Liver (tissue), 9 donors: Measurements from ENCODE around the gene CCDC68. TPM values are rescaled to one million over a fixed set of nuclear protein-coding genes. Genes with fewer than 3 reads are reported as not detected.

ENCODE experiments used
- DNase-seq: peaks from one replicate; pipeline ENCODE4 v3.0.0-alpha.2; 2017; ENCODE audit warnings: low spot score
- H3K27ac ChIP-seq, 2 donors: one replicate each; pipeline ENCODE4 v1.7.0; 2013; ENCODE audit warnings: inconsistent platforms in 2 of 2, low read length in 2 of 2, control low read depth in 1 of 2, low read depth in 1 of 2, mild to moderate bottlenecking in 1 of 2
- H3K27me3 ChIP-seq, 4 donors: one replicate each; pipeline versions ENCODE4 v1.6.1 to v1.7.0; 2013; ENCODE audit warnings: low read length in 3 of 4, inconsistent platforms in 1 of 4, mild to moderate bottlenecking in 1 of 4, moderate library complexity in 1 of 4; ENCODE audit not compliant: control insufficient read depth in 4 of 4, insufficient read depth in 4 of 4
- H3K36me3 ChIP-seq, 4 donors: one replicate each; pipeline versions ENCODE4 v1.6.1 to v1.7.0; 2013; ENCODE audit warnings: low read length in 3 of 4, mild to moderate bottlenecking in 3 of 4, low read depth in 1 of 4, moderate library complexity in 1 of 4; ENCODE audit not compliant: control insufficient read depth in 4 of 4, insufficient read depth in 3 of 4
- H3K4me1 ChIP-seq, 4 donors: one replicate each; pipeline versions ENCODE4 v1.6.1 to v1.7.0; 2013; ENCODE audit warnings: low read length in 3 of 4, mild to moderate bottlenecking in 3 of 4, moderate library complexity in 1 of 4; ENCODE audit not compliant: control insufficient read depth in 4 of 4, insufficient read depth in 4 of 4
- H3K4me3 ChIP-seq, 3 donors: one replicate each; pipeline versions ENCODE4 v1.6.1 to v1.7.0; 2013; ENCODE audit warnings: low read length in 3 of 3, control low read depth in 1 of 3, low read depth in 1 of 3, mild to moderate bottlenecking in 1 of 3
- H3K9ac ChIP-seq, 2 donors: one replicate each; pipeline ENCODE4 v1.7.0; 2013; ENCODE audit warnings: low read length in 2 of 2, mild to moderate bottlenecking in 2 of 2, moderate library complexity in 2 of 2, control low read depth in 1 of 2, low read depth in 1 of 2
- H3K9me3 ChIP-seq, 4 donors: one replicate each; pipeline versions ENCODE4 v1.6.1 to v1.7.0; 2013; ENCODE audit warnings: low read length in 3 of 4; ENCODE audit not compliant: control insufficient read depth in 4 of 4
- ATF3 ChIP-seq: IDR thresholded peaks from 2 replicates; pipeline ENCODE4 v1.6.1; 2016; ENCODE audit warnings: antibody characterized with exemption
- CTCF ChIP-seq: fragments of 150-350 bp; IDR thresholded peaks from 2 replicates; pipeline ENCODE4 v1.5.1; 2017; ENCODE audit warnings: improper control_type of control experiment, low read depth, low read length; ENCODE audit not compliant: missing input control
- EGR1 ChIP-seq, 2 donors: IDR thresholded peaks; 2 replicates each; pipeline ENCODE4 v1.6.1; 2016 to 2018; ENCODE audit warnings: antibody characterized with exemption in 2 of 2, low read depth in 2 of 2
- FOXA1 ChIP-seq: IDR thresholded peaks from 2 replicates; pipeline ENCODE4 v1.6.1; 2016; ENCODE audit warnings: antibody characterized with exemption
- FOXA2 ChIP-seq: IDR thresholded peaks from 2 replicates; pipeline ENCODE4 v1.6.1; 2016; ENCODE audit warnings: antibody characterized with exemption
- GABPA ChIP-seq, 2 donors: IDR thresholded peaks in 1 of 2; conservative IDR thresholded peaks in 1 of 2; 2 replicates each; pipeline ENCODE4 v1.6.1; 2016; ENCODE audit warnings: antibody characterized with exemption in 2 of 2, mild to moderate bottlenecking in 1 of 2, moderate library complexity in 1 of 2
- HNF4A ChIP-seq, 2 donors: conservative IDR thresholded peaks; 2 replicates each; pipeline ENCODE4 v1.6.1; 2016; ENCODE audit warnings: antibody characterized with exemption in 2 of 2, mild to moderate bottlenecking in 2 of 2
- HNF4G ChIP-seq: IDR thresholded peaks from 2 replicates; pipeline ENCODE4 v1.6.1; 2016; ENCODE audit warnings: antibody characterized with exemption
- JUND ChIP-seq, 2 donors: IDR thresholded peaks; 2 replicates each; pipeline ENCODE4 v1.6.1; 2016; ENCODE audit warnings: antibody characterized with exemption in 2 of 2
- MAX ChIP-seq: IDR thresholded peaks from 2 replicates; pipeline ENCODE4 v1.6.1; 2016; ENCODE audit warnings: antibody characterized with exemption
- NR2F2 ChIP-seq: IDR thresholded peaks from 2 replicates; pipeline ENCODE4 v1.6.1; 2016; ENCODE audit warnings: antibody characterized with exemption
- RAD21 ChIP-seq, 2 donors: IDR thresholded peaks; 2 replicates each; pipeline ENCODE4 v1.6.1; 2016; ENCODE audit warnings: antibody characterized with exemption in 2 of 2, mild to moderate bottlenecking in 2 of 2
- REST ChIP-seq: IDR thresholded peaks from 2 replicates; pipeline ENCODE4 v1.6.1; 2016; ENCODE audit warnings: antibody characterized with exemption, mild to moderate bottlenecking
- RXRA ChIP-seq, 2 donors: IDR thresholded peaks; 2 replicates each; pipeline ENCODE4 v1.6.1; 2017 to 2018; ENCODE audit warnings: antibody characterized with exemption in 2 of 2, mild to moderate bottlenecking in 1 of 2
- SP1 ChIP-seq: IDR thresholded peaks from 2 replicates; pipeline ENCODE4 v1.6.1; 2018; ENCODE audit warnings: antibody characterized with exemption, mild to moderate bottlenecking
- TAF1 ChIP-seq: conservative IDR thresholded peaks from 2 replicates; pipeline ENCODE4 v1.6.1; 2016; ENCODE audit warnings: antibody characterized with exemption, mild to moderate bottlenecking
- YY1 ChIP-seq: IDR thresholded peaks from 2 replicates; pipeline ENCODE4 v1.6.1; 2016; ENCODE audit warnings: antibody characterized with exemption, mild to moderate bottlenecking
- ZBTB33 ChIP-seq: IDR thresholded peaks from 2 replicates; pipeline ENCODE4 v1.6.1; 2016; ENCODE audit warnings: antibody characterized with exemption
- WGBS: extraction: QIAGEN DNeasy Blood & Tissue Kit; methylation state at CpG from one replicate; pipeline ENCODE4 v1.1.7; 2013; 5-methylcytosine and 5-hydroxymethylcytosine counted together
- polyA plus RNA-seq, 2 donors: library from polyadenylated mRNA; stranded (reverse) in 1 of 2; unstranded in 1 of 2; fragments of 200-250 nt in 1 of 2; fragments of >200 nt in 1 of 2; fragmentation: Nextera tagmentation in 1 of 2; extraction: Ambion mirVana in 1 of 2; gene quantifications; one replicate each; pipeline versions ENCODE4 v1.2.1 to v1.2.3, GENCODE V29; 2013 to 2015
- total RNA-seq, 2 donors: library from RNA; depleted of rRNA; stranded (reverse); fragments of >200 nt; gene quantifications; one replicate each; pipeline ENCODE4 v1.2.3, GENCODE V29; 2014
- donor health status: healthy.
- donor health status: healthy.
- donor health status: healthy.
- donor health status: healthy.
- donor health status: healthy.

The CCDC68 gene
- total and polyA plus RNA-seq, 4 donors: 2.6 to 17.5 (median 11.2) TPM

GRCh38 chr18:54916507-54916906, 42.8 kb downstream of the CCDC68 start:
- no peaks in the 10 kb centered on the region for H3K27me3 ChIP-seq
- TF ChIP-seq MAX (no peak), FOXA1 (no peak), HNF4A (conservative IDR thresholded peaks at IDR 0.05) (no peak), NR2F2 (no peak), REST (no peak), YY1 (no peak), HNF4G (no peak), RAD21 (IDR thresholded peaks at IDR 0.05) (no peak), TAF1 (no peak), FOXA2 (no peak)
- no peak overlapping the region for H3K9ac ChIP-seq
- H3K4me3 ChIP-seq: no peak overlapping the region
- H3K27ac ChIP-seq: no peak overlapping the region
- no peak for DNase-seq
- H3K4me1 ChIP-seq: no peaks in the 10 kb centered on the region
- WGBS: 97% methylated on average over 3 of the region's 3 CpGs
- H3K9me3 ChIP-seq: no peaks in the 10 kb centered on the region
- H3K36me3 ChIP-seq: peaks cover 0 to 2% (median under 1%) of the 10 kb centered on the region in 4 donors

GRCh38 chr18:54914816-54915215, 44.4 kb downstream of the CCDC68 start:
- DNase-seq: no peak
- no peaks in the 10 kb centered on the region for H3K27me3 ChIP-seq
- peaks cover 0 to 2% (median under 1%) of the 10 kb centered on the region in 4 donors for H3K36me3 ChIP-seq
- H3K9me3 ChIP-seq: no peaks in the 10 kb centered on the region
- TF ChIP-seq JUND (IDR thresholded peaks at IDR 0.05) (no peak), SP1 (no peak), CTCF (no peak), FOXA2 (no peak), RAD21 (IDR thresholded peaks at IDR 0.05) (no peak), RXRA (IDR thresholded peaks at IDR 0.05) (no peak), YY1 (no peak), MAX (no peak), HNF4A (conservative IDR thresholded peaks at IDR 0.05) (no peak), GABPA (IDR thresholded peaks at IDR 0.05 in 1 of 2, conservative IDR thresholded peaks at IDR 0.05 in 1 of 2) (no peak), HNF4G (no peak), TAF1 (no peak), ZBTB33 (no peak), NR2F2 (no peak), FOXA1 (no peak), ATF3 (no peak), EGR1 (IDR thresholded peaks at IDR 0.05; ENCODE audit: low read depth in 2 of 2) (no peak), REST (no peak)
- WGBS: 92% methylated on average over 4 of the region's 4 CpGs
- no peak overlapping the region for H3K9ac ChIP-seq
- no peaks in the 10 kb centered on the region for H3K4me1 ChIP-seq
- no peak overlapping the region for H3K4me3 ChIP-seq
- no peak overlapping the region for H3K27ac ChIP-seq
